HCT116 (cell line): ENCODE data around the gene CCDC146.

ENCODE experiments used
- EGR1 ChIP-seq: IDR thresholded peaks from 2 replicates; pipeline ENCODE4 v1.6.1; 2012; ENCODE audit warnings: low read depth
- EZH2 ChIP-seq: fragments of 200-600 bp; sonication (generic); IDR thresholded peaks from 2 replicates; pipeline ENCODE4 v1.6.1; 2017; ENCODE audit warnings: antibody characterized with exemption, mixed run types
- EZH2phosphoT487 ChIP-seq: fragments of 200-600 bp; IDR thresholded peaks from 2 replicates; pipeline ENCODE4 v1.6.1; 2018; ENCODE audit warnings: antibody characterized with exemption, borderline replicate concordance
- POLR2A ChIP-seq: IDR thresholded peaks from 2 replicates; pipeline ENCODE4 v1.7.0; 2011; ENCODE audit warnings: borderline replicate concordance; ENCODE audit not compliant: insufficient read depth, insufficient read length; ENCODE audit errors: extremely low read depth
- SIN3A ChIP-seq: IDR thresholded peaks from 2 replicates; pipeline ENCODE4 v1.6.1; 2012; ENCODE audit warnings: low read depth
- SP1 ChIP-seq: IDR thresholded peaks from 2 replicates; pipeline ENCODE4 v1.6.1; 2012; ENCODE audit warnings: low read depth
- SRF ChIP-seq: IDR thresholded peaks from 2 replicates; pipeline ENCODE4 v1.6.1; 2012; ENCODE audit warnings: low read depth
- TCF7L2 ChIP-seq: IDR thresholded peaks from 2 replicates; pipeline ENCODE4 v1.7.0; 2011; ENCODE audit warnings: borderline replicate concordance, inconsistent platforms; ENCODE audit not compliant: insufficient read depth, insufficient read length; ENCODE audit errors: extremely low read depth
- YY1 ChIP-seq: IDR thresholded peaks from 2 replicates; pipeline ENCODE4 v1.6.1; 2011; ENCODE audit warnings: low read length, low read depth, moderate library complexity, mild to moderate bottlenecking; ENCODE audit not compliant: insufficient replicate concordance; ENCODE audit errors: extremely low read depth
- TF ChIP-seq, protein P1 (sequence below), 3 experiments: fragments of 200-600 bp in 1 of 3; sonication (generic) in 1 of 3; IDR thresholded peaks in 2 of 3; conservative IDR thresholded peaks in 1 of 3; 2 replicates each; pipeline ENCODE4 v1.5.1; 2012 to 2017; ENCODE audit warnings: low read depth in 2 of 3, low read length in 2 of 3, antibody characterized with exemption in 1 of 3, borderline replicate concordance in 1 of 3, control low read depth in 1 of 3, mild to moderate bottlenecking in 1 of 3, mixed read lengths in 1 of 3, mixed run types in 1 of 3, moderate library complexity in 1 of 3; ENCODE audit not compliant: insufficient read depth in 1 of 3
- TF ChIP-seq, protein P2 (sequence below): IDR thresholded peaks from 2 replicates; pipeline ENCODE4 v1.6.1; 2012

- no peak for TF ChIP-seq POLR2A
- TF ChIP-seq EGR1 = no peak
- TF ChIP-seq TCF7L2 = no peak
- TF ChIP-seq, protein P1, sequence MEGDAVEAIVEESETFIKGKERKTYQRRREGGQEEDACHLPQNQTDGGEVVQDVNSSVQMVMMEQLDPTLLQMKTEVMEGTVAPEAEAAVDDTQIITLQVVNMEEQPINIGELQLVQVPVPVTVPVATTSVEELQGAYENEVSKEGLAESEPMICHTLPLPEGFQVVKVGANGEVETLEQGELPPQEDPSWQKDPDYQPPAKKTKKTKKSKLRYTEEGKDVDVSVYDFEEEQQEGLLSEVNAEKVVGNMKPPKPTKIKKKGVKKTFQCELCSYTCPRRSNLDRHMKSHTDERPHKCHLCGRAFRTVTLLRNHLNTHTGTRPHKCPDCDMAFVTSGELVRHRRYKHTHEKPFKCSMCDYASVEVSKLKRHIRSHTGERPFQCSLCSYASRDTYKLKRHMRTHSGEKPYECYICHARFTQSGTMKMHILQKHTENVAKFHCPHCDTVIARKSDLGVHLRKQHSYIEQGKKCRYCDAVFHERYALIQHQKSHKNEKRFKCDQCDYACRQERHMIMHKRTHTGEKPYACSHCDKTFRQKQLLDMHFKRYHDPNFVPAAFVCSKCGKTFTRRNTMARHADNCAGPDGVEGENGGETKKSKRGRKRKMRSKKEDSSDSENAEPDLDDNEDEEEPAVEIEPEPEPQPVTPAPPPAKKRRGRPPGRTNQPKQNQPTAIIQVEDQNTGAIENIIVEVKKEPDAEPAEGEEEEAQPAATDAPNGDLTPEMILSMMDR (IDR thresholded peaks at IDR 0.05 in 2 of 3, conservative IDR thresholded peaks at IDR 0.05 in 1 of 3; ENCODE audit: borderline replicate concordance in 1 of 3, insufficient read depth in 1 of 3, low read depth in 2 of 3, low read length in 2 of 3) = no peak
- no peak for TF ChIP-seq EZH2
- TF ChIP-seq EZH2phosphoT487 = no peak
- TF ChIP-seq SRF = no peak
- no peak for TF ChIP-seq YY1
- no peak for TF ChIP-seq SIN3A
- no peak for TF ChIP-seq SP1
- TF ChIP-seq, protein P2, sequence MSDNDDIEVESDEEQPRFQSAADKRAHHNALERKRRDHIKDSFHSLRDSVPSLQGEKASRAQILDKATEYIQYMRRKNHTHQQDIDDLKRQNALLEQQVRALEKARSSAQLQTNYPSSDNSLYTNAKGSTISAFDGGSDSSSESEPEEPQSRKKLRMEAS = no peak
Observed at GRCh38 chr7:77244222-77244934, 122.0 kb downstream of the CCDC146 start.
